Ovary (tissue), 3 donors: Measurements from ENCODE around the gene SPSB1.

Experiments
- POLR2A ChIP-seq: fragments of 450-650 bp; IDR thresholded peaks from one replicate; pipeline ENCODE4 v1.6.1; 2017; ENCODE audit warnings: antibody characterized with exemption, mild to moderate bottlenecking, moderate library complexity
- TF ChIP-seq, protein P1 (sequence below), 3 donors: fragments of 450-650 bp in 2 of 3; fragments of 200-600 bp in 1 of 3; IDR thresholded peaks; one replicate each; pipeline versions ENCODE4 v1.5.1 to v1.8.0; 2016 to 2022; ENCODE audit warnings: antibody characterized with exemption in 3 of 3, mild to moderate bottlenecking in 1 of 3
- donor health status: DM: no; HTN: no; CAD: no.

DNA sequence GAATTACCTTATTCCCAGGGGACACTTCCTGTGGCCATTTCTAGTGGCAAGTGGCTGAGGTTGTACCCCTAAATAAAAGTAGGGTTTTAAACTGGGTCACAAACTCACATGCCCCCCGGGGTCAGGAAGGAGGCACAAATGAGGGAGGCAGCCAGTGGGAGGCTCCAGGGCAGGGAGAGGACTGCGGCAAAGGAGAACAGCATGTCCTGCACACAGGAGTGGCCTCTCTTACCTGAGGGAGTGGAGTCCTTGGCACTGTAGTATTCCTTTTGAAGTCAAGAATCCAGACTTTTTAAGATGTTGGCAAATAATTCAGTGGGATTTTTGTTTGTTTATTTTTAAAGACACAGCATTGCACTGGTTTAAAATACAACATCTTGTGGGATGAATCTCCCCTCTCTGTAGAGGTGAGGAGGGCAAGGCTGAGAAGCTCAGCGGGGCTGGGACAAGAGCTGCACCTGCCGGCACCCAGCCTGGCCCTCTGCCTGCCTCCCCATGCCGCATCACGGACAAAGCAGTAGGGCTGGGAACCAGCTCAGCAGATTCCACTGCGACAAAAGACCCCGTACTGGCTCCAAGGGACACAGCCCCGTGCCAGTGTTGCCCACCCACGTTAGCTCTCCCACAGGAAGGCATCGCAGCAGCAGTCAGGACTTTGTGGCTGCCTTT lies 22.2 kb downstream of the SPSB1 start:
- TF ChIP-seq, protein P1, sequence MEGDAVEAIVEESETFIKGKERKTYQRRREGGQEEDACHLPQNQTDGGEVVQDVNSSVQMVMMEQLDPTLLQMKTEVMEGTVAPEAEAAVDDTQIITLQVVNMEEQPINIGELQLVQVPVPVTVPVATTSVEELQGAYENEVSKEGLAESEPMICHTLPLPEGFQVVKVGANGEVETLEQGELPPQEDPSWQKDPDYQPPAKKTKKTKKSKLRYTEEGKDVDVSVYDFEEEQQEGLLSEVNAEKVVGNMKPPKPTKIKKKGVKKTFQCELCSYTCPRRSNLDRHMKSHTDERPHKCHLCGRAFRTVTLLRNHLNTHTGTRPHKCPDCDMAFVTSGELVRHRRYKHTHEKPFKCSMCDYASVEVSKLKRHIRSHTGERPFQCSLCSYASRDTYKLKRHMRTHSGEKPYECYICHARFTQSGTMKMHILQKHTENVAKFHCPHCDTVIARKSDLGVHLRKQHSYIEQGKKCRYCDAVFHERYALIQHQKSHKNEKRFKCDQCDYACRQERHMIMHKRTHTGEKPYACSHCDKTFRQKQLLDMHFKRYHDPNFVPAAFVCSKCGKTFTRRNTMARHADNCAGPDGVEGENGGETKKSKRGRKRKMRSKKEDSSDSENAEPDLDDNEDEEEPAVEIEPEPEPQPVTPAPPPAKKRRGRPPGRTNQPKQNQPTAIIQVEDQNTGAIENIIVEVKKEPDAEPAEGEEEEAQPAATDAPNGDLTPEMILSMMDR (IDR thresholded peaks at IDR 0.05): no peak
- TF ChIP-seq POLR2A: no peak
